ENCODE results near the gene TIGD2.
"Not testable (repeated sequence)": the region's sequence is repeated elsewhere in the genome, so short reads cannot be mapped to it uniquely, and the experiment has no call there.

The TIGD2 gene

GRCh38 chr4:89119836-89120235 is 8.5 kb downstream of the TIGD2 start:
- no peak for DNase-seq

DNA sequence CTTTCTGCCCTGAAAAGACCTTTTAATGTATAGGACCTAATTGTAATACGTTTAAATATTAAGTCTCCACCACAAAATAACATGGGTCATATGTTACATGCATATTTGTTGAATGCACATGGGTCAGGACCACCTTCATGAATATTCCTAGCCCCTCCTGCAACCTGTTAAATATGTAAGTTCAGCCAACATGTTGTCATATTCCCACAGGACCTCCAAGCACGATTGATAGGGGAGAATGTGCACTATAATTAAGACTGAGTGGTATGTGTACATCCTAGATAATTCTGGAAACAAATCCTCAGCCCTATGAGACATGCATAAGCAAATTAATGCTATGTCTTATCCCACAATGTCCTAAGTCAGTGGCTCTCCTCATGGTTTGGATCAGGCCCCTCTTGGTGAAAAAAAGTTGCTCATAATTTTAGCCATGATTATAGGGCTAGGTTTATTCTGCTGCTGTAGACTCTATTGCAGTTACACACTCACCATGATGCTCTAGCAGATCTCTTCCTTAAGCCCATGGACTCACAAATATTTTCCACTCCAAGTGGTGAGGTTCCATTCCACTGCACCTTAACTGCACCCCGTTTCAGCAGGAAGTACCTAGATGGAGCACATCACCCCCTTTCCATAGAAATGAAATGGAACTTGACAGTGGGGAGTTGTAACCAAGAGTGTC is 10.2 kb downstream of the TIGD2 start:
- DNase-seq = no peak

DNA sequence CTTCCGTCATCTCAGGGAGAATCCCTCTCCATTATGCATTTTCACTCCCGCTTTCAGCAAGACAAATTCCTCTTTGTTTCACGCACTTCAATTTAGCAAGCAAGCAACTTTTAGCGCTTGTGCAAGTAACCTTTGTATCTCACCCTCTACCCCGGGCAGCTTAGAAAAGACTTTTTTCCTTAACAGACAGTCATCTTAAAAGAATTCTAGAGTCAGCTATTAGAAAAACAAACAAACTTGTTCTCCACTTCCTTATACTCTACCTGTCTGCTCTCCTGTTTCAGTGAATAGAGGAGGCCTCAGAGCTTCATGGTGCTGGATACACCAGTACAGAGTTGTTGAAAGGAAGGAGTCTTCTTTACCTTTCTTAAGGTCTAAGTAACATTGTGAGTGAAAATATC is 12.1 kb downstream of the TIGD2 start:
- no peak for DNase-seq

DNA sequence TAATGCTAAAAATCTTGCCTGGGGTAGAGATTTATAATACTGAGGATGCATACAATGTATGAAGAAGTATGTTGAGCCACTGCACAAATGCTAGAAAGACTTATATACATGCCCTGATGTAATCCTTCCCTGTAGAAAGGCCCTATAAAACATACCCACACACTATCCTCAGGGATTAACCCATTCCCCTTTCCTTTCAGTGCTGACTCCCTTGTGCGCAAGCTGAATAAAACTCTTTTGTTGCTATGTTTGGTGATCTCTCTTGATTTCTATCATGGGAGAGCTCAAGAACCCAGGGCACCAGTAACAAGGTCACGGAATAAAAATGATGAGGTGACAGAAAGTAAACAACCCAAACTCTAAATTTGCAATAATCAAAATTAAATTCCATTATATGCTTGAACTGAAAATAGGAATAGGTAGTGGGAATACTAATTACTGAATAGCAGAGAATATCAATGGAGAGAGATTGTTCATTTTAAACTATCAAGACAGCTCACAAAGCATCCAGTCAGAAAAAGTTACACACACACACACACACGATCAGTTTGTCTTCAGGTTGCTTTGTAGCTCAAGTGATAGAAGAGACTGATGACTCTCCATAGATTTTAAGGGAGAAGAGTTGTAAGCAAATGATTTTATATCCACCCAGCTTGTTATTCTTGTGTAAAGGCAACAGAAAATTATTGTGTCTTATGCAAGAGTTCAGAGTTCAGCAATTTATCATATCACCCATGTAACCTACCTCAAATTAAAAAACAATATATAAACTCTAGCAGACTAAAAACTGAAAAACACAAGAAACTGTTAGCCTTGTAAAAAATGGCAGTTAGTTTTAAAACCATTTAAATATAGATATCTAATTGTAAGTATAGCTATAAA is 14.8 kb downstream of the TIGD2 start:
- no peak for DNase-seq

GRCh38 chr4:89129080-89129640 is 17.8 kb downstream of the TIGD2 start:
- no peak for DNase-seq

GRCh38 chr4:89134775-89135319 is 23.5 kb downstream of the TIGD2 start:
- DNase-seq = no peak

- no peak for DNase-seq
Observed at GRCh38 chr4:89136525-89136924, 25.2 kb downstream of the TIGD2 start.

GRCh38 chr4:89137231-89137630 is 25.9 kb downstream of the TIGD2 start:
- no peak for DNase-seq

DNA sequence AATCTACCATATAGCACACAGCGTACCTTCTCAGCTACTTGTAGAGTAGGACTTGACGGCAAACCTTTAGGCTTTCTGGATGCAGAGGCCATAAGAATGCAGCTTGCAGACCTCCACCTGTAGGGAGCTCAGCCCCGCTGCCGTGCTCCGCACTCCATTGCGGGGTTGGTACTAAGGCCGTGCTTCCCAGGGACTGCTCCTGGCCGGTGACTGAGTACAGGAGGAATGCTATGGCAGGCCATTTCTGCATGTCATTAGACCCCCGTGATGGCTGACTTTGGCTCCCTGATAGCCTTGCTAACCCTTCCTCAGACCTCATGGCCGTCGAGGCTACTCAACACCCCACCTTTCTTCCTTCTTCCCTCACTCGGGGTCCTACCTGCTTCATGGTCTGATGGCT is 26.4 kb downstream of the TIGD2 start:
- no peak for DNase-seq

GRCh38 chr4:89140168-89140759 is 28.9 kb downstream of the TIGD2 start:
- DNase-seq = no peak

- DNase-seq = no peak
Observed at GRCh38 chr4:89142691-89143669, 31.6 kb downstream of the TIGD2 start.

GRCh38 chr4:89144652-89145051 is 33.3 kb downstream of the TIGD2 start:
- not testable (repeated sequence) for DNase-seq

DNA sequence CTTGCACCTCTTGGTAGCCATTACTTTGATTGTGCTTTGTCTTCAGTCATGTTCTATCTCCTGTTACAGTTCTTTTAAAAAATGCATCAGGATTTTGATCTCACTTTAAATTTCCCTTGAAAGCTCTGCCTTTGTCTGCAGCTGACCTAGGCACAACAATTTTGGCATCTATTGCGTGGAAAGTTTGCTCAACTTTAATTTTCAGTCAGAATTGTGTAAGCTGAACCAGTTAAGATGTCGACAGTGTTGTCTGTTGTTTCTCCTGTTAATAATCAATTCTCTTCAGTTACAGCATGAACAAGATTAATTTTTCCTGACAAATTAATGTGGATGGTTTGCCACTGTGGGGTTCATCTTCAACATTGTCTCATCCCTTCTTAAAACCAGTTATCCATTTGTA is 34.9 kb downstream of the TIGD2 start:
- DNase-seq = no peak

DNA sequence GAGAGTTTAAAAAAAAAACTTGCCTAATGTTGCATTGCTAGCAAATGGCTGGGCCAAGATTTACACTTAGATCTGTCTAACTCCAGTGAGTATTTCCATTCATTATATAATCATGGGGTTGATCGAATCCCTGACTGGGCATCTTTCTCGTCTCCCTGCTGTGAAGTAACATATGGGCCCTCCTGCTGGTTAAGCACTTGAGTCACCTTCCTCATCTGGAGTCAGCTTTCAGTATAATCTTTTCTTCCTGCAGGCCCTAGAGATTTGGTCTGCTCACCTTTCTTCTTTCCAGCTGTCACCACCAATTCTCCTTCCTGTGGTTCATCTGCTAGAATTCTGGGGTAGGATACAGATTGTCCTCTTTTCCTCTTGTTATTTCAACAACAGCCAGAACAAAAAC is 41.6 kb downstream of the TIGD2 start:
- no peak for DNase-seq

GRCh38 chr4:89156174-89156914 is 45.0 kb downstream of the TIGD2 start:
- DNase-seq = no peak

DNA sequence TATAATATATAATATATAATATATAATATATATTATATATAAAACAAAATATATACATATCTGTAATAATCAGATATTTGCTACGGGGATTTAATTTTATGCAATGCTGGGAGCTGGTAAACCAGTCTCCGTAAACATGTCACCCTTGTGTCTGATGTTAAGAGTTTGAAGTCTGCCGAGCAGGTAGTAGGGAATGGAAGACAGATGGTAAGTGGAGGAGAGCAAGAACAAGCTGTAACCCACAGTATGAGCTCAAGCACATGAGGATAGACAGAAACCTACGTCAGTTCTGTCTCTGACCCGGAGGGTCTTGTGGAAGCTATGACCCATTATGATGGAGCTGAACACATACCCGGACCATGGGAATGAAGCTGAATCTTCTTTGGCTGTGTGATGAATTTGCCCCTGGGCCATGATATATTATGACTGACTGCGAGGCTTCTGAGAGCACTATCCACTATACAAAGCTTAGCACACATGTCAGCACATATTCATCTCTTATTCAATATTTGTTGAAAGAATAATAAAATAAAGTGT is 46.2 kb downstream of the TIGD2 start:
- DNase-seq = no peak

DNA sequence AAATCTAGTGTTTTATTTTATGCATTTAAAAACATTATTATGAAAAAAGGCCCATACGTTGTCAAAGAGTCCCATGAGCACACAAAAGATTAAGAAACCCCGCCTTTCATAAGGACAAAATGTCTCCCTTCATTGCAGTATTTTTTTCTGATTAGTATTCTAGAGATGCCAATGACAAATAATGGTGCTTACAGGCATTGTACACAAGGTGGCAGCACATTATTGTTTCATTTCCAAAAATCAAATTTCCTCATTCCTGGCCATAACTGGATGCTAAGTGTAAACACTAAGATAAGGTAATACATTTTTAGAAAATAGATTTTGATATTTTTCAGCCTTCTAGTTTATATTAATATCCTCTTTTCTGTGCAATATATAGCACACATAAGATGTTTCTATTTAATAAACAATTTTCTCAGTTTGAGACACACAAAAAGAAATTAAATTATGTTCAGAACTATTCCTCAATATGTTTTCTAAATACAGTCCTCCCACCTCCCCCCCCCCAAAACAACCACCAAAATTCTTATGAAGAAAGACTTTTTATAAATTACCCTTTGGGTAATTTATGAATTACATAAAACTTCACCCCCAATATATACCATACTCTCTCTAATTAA is 47.7 kb downstream of the TIGD2 start:
- DNase-seq = no peak

DNA sequence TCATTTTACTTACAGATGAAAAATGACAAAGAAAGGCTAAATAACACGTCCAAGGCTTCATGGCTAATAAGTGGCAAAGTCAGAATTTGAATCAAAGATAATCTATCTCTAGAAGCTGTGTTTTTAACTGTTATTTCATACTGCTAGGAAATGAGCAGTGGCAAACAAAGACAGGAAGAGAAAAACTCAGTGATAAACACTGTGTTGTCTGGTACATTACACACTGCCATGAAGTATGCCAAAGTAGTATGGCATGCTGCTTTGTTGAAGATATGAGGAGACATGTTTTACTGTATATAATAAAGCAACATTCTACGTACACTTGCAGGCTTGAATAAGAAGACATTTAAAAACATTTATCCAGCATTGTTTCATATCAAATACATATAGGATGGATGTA is 49.5 kb downstream of the TIGD2 start:
- DNase-seq = no peak

DNA sequence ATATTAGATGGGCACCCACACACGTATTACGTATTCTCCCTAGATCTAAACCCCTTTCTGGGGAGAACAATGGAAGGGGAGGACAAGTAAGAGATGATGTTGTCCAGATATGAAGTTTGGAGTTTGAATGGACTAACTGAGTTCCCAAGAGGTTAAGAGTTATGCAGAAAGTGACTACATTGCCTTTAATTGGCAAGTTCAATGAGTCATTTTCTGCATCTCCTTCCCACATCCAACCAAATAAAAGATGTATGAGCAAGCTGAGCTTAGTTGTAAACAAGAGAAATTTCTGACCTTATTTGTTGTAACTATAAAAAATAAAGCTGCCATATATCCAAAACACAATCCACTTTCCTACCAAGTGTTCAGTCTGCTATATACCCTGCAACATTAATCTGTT is 50.5 kb downstream of the TIGD2 start:
- no peak for DNase-seq

DNA sequence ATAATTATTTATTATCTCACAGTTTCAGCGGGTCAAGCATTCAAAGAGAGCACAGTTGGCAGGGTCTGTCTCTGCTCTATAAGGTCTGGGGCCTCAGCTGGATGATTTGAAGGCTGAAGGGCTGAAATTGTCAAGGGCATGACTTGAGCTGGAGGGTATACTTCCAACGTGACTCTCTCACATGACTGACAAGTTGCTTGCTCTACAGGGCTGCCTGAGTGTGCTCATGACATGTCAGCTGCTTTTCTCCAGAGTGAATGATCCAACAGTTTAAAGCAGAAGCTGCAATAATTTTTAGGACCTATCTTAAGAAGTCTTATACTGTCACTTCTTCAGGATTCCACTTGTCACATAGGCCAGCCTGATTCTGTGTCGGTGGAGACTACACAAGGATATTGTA is 51.2 kb downstream of the TIGD2 start:
- DNase-seq = no peak

DNA sequence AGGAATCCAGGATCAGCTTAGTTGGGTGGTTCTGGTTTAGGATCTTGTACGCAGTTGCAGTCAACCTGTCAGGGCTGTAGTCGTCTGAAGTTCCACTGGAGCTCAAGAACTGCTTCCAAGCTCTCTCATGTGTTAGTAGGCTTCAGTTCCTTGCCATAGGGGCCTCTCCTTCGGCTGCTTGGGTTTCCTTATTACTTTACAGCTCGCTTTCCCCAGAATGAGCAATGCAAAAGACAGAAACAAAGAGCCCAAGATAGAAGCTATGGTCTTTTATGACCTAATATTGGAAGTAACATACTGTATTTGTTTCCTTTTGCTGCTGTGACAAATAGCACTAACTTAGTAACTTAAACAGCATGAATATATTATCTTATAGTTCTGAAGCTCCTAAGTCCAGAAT is 51.7 kb downstream of the TIGD2 start:
- DNase-seq = no peak

Data from activated naive CD4-positive, alpha-beta T cell (primary cell).